A549 (cell line): ENCODE results near the gene NFATC3.

Experiments
- EP300 ChIP-seq, 2 experiments: fragments of >200 bp; sonication (Bioruptor Twin); formaldehyde crosslinking; IDR thresholded peaks; 2 replicates in 1 of 2; 3 replicates in 1 of 2; pipeline ENCODE4 v1.6.1; 2016 to 2017
- MYC ChIP-seq: IDR thresholded peaks from 2 replicates; pipeline ENCODE4 v1.6.1; 2012; ENCODE audit warnings: mild to moderate bottlenecking, inconsistent platforms, low read length, improper control_type of control experiment, borderline replicate concordance
- NPAS2 ChIP-seq: fragments of 250-450 bp; sonication (Bioruptor Pico); IDR thresholded peaks from 2 replicates; pipeline ENCODE4 v1.8.0; 2022; ENCODE audit warnings: mild to moderate bottlenecking, moderate library complexity, borderline replicate concordance
- POLR2A ChIP-seq: IDR thresholded peaks from 2 replicates; pipeline ENCODE4 v1.6.1; 2012; ENCODE audit warnings: mild to moderate bottlenecking, low read length
- RFX5 ChIP-seq: fragments of 450-650 bp; IDR thresholded peaks from 2 replicates; pipeline ENCODE4 v1.7.1; 2014; ENCODE audit warnings: antibody characterized with exemption, mild to moderate bottlenecking, moderate library complexity
- TF ChIP-seq, protein P1 (sequence below): fragments of >200 bp; sonication (Bioruptor Twin); formaldehyde crosslinking; IDR thresholded peaks from 3 replicates; pipeline ENCODE4 v1.5.1; 2016

- TF ChIP-seq, protein P1, sequence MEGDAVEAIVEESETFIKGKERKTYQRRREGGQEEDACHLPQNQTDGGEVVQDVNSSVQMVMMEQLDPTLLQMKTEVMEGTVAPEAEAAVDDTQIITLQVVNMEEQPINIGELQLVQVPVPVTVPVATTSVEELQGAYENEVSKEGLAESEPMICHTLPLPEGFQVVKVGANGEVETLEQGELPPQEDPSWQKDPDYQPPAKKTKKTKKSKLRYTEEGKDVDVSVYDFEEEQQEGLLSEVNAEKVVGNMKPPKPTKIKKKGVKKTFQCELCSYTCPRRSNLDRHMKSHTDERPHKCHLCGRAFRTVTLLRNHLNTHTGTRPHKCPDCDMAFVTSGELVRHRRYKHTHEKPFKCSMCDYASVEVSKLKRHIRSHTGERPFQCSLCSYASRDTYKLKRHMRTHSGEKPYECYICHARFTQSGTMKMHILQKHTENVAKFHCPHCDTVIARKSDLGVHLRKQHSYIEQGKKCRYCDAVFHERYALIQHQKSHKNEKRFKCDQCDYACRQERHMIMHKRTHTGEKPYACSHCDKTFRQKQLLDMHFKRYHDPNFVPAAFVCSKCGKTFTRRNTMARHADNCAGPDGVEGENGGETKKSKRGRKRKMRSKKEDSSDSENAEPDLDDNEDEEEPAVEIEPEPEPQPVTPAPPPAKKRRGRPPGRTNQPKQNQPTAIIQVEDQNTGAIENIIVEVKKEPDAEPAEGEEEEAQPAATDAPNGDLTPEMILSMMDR, result no peak
- TF ChIP-seq RFX5 (no peak), EP300 (IDR thresholded peaks at IDR 0.05) (no peak), POLR2A (no peak), NPAS2 (CRISPR knock-in tag) (no peak), MYC (no peak)
These were observed 35.7 kb upstream of the NFATC3 start for GRCh38 chr16:68049449-68049848.
